HL-60 (cell line): ENCODE data around the gene NOD2.
A peak's percentile ranks its signal among the peaks of the same experiment; 100 is the strongest.

Source experiments
- DNase-seq, 2 experiments: peaks; one replicate each; pipeline ENCODE4 v3.0.0-alpha.2; 2010 to 2020; ENCODE audit warnings: low read depth in 1 of 2, low spot score in 1 of 2
- H3K27ac ChIP-seq: fragments of 250-450 bp; sonication (Bioruptor Pico); replicated peaks from 2 replicates; pipeline ENCODE4 v1.5.1; 2020; ENCODE audit warnings: mild to moderate bottlenecking, moderate library complexity
- H3K27me3 ChIP-seq: fragments of 250-450 bp; sonication (Bioruptor Pico); 2 replicates; pipeline ENCODE4 v1.5.1; 2021; ENCODE audit warnings: mild to moderate bottlenecking, moderate library complexity; ENCODE audit not compliant: insufficient read depth, poor library complexity, severe bottlenecking
- H3K4me3 ChIP-seq: replicated peaks from 2 replicates; pipeline ENCODE4 v1.5.1; 2011; ENCODE audit warnings: mild to moderate bottlenecking, control low read depth, low read length; ENCODE audit not compliant: insufficient read depth
- GABPA ChIP-seq: IDR thresholded peaks from 2 replicates; pipeline ENCODE4 v1.6.1; 2012; ENCODE audit warnings: low read depth
- POLR2AphosphoS5 ChIP-seq: IDR thresholded peaks from 2 replicates; pipeline ENCODE4 v1.6.1; 2012; ENCODE audit warnings: low read depth
- SPI1 ChIP-seq: IDR thresholded peaks from 2 replicates; pipeline ENCODE4 v1.6.1; 2012; ENCODE audit warnings: low read depth, mild to moderate bottlenecking, borderline replicate concordance
- TF ChIP-seq, protein P1 (sequence below): IDR thresholded peaks from 2 replicates; pipeline ENCODE4 v1.6.1; 2012; ENCODE audit warnings: low read depth; ENCODE audit not compliant: insufficient replicate concordance
- TF ChIP-seq, protein P2 (sequence below): IDR thresholded peaks from one replicate; pipeline ENCODE4 v1.5.1; 2011; ENCODE audit warnings: low read length, control low read depth, inconsistent platforms; ENCODE audit not compliant: insufficient read depth

Gene NOD2

DNA sequence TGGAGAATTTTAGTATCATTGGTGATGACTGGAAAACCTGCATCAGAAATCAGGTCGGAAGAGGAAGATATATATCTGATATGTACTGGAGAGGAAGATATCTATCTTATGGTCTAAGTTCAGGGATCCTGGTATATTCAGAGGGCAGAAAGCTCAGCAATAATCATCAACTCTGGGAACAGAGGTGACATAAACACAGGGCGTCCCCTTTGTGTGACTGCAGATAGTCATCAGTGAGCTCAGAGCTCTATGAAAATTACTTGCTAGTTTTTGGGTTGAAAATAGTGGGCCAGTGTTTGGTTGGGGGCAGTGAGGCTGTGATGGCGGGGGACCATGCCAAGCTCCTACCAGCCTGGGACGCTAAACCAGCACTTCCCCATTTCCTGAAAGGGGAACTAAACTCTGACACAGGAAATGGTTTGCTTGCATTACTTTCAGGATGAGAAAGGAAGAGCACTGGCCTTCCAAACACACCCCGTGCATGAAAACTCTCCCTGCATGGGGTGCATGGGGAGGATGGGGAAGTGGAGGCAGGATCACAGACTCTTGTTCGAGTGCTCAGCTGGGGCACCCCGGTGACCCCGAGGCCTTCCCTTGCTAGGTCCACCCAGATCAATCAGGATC lies 15.8 kb downstream of the NOD2 start:
- peak overlapping the region; percentile 49 for H3K27ac ChIP-seq
- DNase-seq: peak in 1 of 2 experiments; percentile 81
- H3K27me3 ChIP-seq: no peaks in the 10 kb centered on the region
- H3K4me3 ChIP-seq: no peak overlapping the region
- TF ChIP-seq POLR2AphosphoS5 (0 out of 2 replicates have a peak, but pooled peaks have one; percentile 39), GABPA (peak; percentile 18; the same call in 1 of the 2 replicates), SPI1 (peak; percentile 99)
- TF ChIP-seq, protein P1, sequence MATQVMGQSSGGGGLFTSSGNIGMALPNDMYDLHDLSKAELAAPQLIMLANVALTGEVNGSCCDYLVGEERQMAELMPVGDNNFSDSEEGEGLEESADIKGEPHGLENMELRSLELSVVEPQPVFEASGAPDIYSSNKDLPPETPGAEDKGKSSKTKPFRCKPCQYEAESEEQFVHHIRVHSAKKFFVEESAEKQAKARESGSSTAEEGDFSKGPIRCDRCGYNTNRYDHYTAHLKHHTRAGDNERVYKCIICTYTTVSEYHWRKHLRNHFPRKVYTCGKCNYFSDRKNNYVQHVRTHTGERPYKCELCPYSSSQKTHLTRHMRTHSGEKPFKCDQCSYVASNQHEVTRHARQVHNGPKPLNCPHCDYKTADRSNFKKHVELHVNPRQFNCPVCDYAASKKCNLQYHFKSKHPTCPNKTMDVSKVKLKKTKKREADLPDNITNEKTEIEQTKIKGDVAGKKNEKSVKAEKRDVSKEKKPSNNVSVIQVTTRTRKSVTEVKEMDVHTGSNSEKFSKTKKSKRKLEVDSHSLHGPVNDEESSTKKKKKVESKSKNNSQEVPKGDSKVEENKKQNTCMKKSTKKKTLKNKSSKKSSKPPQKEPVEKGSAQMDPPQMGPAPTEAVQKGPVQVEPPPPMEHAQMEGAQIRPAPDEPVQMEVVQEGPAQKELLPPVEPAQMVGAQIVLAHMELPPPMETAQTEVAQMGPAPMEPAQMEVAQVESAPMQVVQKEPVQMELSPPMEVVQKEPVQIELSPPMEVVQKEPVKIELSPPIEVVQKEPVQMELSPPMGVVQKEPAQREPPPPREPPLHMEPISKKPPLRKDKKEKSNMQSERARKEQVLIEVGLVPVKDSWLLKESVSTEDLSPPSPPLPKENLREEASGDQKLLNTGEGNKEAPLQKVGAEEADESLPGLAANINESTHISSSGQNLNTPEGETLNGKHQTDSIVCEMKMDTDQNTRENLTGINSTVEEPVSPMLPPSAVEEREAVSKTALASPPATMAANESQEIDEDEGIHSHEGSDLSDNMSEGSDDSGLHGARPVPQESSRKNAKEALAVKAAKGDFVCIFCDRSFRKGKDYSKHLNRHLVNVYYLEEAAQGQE: no peak
- TF ChIP-seq, protein P2, sequence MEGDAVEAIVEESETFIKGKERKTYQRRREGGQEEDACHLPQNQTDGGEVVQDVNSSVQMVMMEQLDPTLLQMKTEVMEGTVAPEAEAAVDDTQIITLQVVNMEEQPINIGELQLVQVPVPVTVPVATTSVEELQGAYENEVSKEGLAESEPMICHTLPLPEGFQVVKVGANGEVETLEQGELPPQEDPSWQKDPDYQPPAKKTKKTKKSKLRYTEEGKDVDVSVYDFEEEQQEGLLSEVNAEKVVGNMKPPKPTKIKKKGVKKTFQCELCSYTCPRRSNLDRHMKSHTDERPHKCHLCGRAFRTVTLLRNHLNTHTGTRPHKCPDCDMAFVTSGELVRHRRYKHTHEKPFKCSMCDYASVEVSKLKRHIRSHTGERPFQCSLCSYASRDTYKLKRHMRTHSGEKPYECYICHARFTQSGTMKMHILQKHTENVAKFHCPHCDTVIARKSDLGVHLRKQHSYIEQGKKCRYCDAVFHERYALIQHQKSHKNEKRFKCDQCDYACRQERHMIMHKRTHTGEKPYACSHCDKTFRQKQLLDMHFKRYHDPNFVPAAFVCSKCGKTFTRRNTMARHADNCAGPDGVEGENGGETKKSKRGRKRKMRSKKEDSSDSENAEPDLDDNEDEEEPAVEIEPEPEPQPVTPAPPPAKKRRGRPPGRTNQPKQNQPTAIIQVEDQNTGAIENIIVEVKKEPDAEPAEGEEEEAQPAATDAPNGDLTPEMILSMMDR: no peak

DNA sequence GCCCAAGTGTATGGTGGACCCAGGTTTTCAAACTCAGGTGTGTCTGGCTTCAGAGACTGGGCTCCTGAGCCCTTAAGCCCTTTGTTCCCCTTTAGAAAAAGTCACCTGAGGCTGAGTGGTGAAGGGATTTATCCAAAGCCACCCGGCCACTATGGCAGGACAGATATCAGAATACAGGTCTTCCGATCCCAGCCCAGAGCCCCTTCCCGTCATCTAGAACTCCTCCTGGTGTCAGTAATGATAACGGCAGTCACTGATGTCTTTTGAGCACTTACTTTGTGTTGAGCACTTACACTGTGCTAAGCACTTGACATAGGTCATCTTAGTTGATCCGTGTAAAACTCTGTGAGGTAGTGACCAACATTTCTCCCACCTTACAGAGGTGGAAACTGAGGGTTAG lies 16.6 kb downstream of the NOD2 start:
- H3K27me3 ChIP-seq: no peaks in the 10 kb centered on the region
- H3K4me3 ChIP-seq: no peak overlapping the region

DNA sequence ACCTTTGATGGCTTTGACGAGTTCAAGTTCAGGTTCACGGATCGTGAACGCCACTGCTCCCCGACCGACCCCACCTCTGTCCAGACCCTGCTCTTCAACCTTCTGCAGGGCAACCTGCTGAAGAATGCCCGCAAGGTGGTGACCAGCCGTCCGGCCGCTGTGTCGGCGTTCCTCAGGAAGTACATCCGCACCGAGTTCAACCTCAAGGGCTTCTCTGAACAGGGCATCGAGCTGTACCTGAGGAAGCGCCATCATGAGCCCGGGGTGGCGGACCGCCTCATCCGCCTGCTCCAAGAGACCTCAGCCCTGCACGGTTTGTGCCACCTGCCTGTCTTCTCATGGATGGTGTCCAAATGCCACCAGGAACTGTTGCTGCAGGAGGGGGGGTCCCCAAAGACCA lies 17.6 kb downstream of the NOD2 start:
- H3K27ac ChIP-seq: no peak overlapping the region
- no peaks in the 10 kb centered on the region for H3K27me3 ChIP-seq
- DNase-seq: no peak
- TF ChIP-seq, protein P1: no peak
- TF ChIP-seq GABPA (no peak), POLR2AphosphoS5 (no peak), SPI1 (no peak)
- TF ChIP-seq, protein P2: no peak
- no peak overlapping the region for H3K4me3 ChIP-seq

More for the DNA sequence above, 16.6 kb downstream of the NOD2 start:
- DNase-seq: no peak
- 0 out of 2 replicates have a peak overlapping the region, but pooled peaks have one; percentile 8 for H3K27ac ChIP-seq
- TF ChIP-seq, protein P1: no peak
- TF ChIP-seq GABPA (no peak), SPI1 (no peak), POLR2AphosphoS5 (no peak)
- TF ChIP-seq, protein P2: no peak
